ENCODE measurements around the gene FAM98C.
"Not testable (repeated sequence)": the region's sequence is repeated elsewhere in the genome, so short reads cannot be mapped to it uniquely, and the experiment has no call there.

Gene FAM98C

DNA sequence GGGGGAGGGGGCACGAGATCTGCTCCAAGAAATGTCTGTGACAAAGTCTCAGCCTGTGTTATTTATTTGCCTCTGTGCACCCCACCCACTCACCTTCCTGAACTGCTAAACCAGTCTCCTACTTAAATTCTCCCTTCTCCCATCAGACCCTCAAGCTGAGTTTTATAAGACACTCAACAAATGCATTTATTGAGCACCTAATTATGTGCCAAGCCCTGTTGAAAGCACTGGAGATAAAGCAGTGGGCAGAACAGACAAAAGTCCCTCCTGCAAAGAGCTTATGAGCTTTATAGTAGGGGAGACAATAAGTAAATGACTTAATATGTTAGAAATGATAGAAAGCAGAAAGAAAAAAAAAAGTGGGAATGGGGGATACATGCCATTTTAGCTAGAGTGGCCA, 3.4 kb upstream of the FAM98C start:
- no peak for DNase-seq

- no peak for DNase-seq
Observed at GRCh38 chr19:38400361-38400760, 2.5 kb upstream of the FAM98C start.

DNA sequence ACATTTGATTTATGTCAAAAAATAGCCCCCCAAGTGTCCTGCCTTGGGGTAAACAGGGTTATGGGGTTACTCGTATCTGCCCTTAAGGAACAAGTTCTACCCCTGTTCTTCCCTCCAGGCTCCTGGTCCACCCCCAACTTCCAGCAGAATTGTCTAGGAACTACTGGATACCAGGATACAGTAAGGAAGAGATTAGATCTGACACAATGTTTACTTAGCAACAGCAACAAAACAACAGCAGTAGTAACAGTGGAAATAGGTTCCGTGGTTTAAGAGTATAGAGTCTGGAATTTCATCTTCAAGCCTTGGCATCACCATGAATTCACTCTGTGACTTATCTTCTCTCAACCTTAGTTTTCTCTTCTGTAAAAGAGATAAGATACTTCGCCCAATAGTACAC, 1.7 kb upstream of the FAM98C start:
- no peak for DNase-seq

DNA sequence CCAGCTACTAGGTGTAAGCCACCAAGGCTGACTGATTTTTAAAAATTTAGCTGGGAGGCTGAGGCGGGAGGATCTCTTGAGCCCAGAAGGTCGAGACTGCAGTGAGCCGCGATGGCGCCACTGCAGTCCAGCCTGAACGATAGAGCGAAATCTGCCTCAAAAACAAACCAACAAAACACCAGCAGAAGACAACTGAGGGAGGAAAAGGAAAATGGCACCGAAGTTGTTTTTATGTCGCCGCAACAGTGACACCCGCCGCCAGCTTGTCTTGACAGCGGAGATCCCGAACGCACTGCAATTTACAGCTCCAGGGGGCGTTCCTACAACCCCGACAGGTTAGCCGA, 298 bp upstream of the FAM98C start:
- no peak for DNase-seq

DNA sequence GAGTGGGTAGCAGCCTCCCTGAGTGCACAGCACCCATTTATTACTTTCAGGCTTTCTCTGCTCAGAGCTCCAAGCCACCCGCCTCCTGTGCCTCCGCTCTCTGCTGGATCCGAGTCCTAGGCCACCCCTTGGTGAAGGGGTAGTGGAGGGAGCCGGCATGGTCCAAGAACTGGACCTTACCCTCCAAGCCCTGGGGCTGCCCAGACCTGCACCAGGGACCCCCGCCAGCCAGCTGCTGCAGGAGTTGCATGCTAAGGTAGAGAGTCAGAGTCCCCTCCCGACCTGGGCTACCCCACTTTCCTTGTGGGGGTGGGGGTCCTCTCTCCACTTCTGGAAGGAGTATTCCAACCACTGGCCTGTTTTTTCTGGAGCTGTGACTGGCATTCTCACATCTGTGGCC, 2.0 kb downstream of the FAM98C start:
- DNase-seq: no peak

DNA sequence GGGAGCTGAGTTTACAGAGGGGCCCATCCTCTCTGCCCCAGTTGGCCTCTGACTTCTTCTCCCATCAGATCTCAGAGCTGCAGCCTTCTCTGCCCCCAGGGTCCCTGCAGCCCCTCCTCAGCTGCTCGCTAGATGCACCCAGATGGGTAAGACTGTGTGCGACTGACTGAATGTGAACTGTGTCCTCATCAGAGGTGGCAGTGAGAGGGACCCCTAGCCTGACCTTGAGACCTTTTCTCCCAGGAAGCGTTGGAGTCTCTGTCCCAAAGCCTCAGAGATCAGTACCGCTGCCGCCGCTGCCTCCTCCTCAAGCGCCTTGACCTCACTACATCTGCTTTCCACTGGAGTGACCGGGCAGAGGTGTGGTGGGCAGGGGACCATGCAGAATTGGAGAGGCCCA, 2.4 kb downstream of the FAM98C start:
- DNase-seq: no peak

- no peak for DNase-seq
Observed at GRCh38 chr19:38409631-38410133, 6.8 kb downstream of the FAM98C start.

DNA sequence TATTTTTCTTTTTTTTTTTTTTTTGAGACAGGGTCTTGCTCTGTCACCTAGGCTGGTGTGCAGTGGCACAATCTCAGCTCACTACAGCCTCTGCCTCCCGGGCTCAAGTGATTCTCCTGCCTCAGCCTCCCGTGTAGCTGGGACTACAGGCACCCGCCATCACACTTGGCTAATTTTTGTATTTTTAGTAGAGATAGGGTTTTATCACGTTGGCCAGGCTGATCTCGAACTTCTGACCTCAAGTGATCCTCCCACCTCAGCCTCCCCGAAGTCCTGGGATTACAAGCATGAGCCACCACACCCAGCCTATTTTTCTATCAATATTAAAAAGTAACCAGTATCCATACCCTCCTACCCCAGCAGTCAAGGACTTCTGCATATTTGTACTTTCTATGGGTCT, 7.5 kb downstream of the FAM98C start:
- DNase-seq: not testable (repeated sequence)

DNA sequence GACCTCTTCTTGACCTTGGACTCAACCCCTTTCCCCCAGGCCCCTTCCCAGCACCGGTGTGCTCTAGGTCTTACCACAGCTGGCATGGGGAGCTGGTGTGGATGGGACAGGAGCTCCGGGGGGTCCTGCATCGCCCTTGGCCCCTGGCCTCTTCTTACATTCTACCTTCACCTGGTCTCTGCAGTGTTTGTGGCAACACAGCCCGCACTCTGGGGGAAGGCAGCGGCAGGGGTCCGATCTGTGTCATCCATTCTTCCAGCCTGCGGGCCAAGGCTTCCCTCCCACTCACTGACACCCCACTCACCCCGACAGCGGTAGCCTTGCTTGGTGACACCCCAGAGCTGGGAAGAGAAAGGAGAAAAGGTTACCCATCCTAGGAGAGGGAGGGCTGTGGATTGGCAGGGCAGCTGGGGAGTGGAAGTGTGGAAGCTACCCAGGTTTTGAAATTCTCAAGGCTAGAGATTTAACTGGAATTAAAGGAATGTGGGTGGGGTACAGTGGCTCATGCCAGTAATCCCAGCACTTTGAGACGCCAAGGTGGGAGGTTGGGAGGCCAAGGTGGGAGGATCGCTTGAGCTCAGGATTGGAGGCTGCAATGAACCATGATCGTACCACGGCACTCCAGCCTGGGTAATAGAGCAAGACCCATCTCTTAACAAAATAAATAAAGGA, 8.3 kb downstream of the FAM98C start:
- DNase-seq: no peak

- not testable (repeated sequence) for DNase-seq
Observed at GRCh38 chr19:38411898-38412297, 9.0 kb downstream of the FAM98C start.

DNA sequence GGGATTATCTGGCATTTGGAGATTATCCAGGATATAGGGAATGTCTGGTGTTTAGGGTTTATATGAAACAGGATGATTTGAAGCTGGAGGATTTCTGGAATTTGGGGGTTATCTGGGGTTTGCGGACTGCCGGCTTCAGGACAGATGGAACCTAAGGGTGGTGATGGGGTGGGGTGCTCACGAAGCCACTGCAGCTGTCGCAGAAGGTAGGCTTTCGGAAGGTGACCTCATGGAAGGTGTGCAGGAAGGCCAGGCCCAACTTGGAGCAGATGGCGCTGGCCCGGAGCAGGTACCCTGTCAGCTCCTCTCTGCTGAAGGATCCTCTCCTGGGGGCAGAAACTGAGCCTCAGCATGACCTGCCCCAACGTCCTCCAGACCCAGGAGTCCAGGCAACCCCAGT, 9.6 kb downstream of the FAM98C start:
- no peak for DNase-seq

DNA sequence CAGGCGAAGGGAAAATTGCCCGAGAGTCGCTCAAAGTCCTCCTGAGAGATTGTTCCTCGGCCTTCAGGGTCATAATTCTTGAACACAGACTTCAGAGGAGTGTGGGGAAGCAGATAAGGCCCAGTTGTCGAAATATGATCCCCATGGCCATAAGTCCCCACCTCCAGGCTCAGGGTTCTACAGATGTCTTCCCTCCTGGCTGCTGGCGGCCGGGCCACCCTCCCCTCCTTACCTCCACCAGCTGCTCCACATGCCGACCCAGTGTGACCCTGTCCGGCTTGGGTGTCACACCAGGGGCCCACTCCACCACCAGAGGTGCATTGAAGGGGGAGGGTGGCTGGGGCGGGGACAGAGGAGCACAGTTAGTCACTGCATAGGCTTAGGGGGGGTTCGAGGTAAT, 10.1 kb downstream of the FAM98C start:
- DNase-seq: no peak

DNA sequence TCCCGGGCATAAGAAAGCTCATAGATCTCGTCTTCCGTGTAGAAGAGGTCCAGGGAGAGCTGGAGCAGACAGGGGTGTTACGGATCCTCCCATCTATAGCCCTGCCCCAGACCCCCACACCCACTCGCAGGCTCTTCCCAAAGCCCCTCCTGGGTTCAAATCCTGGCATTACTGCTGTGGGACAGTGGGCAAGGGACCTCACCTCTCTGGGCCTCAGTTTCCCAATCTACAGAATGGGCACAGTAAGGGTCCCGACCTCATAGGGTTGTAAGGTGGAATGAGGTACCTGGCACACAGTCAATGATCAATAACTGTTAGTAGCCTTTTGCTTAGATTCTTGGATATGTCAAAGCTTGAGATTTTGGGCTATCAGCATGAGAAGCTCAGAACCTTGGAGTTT, 10.5 kb downstream of the FAM98C start:
- no peak for DNase-seq

GRCh38 chr19:38417146-38417543, 14.3 kb downstream of the FAM98C start:
- no peak for DNase-seq

GRCh38 chr19:38417544-38418506, 14.9 kb downstream of the FAM98C start:
- no peak for DNase-seq

GRCh38 chr19:38420935-38421334, 18.0 kb downstream of the FAM98C start:
- DNase-seq: no peak

GRCh38 chr19:38421856-38422255, 19.0 kb downstream of the FAM98C start:
- no peak for DNase-seq

- DNase-seq: no peak
Observed at GRCh38 chr19:38422438-38422837, 19.5 kb downstream of the FAM98C start.

- no peak for DNase-seq
Observed at GRCh38 chr19:38424272-38424671, 21.4 kb downstream of the FAM98C start.

- DNase-seq: no peak
Observed at GRCh38 chr19:38425222-38425809, 22.4 kb downstream of the FAM98C start.

DNA sequence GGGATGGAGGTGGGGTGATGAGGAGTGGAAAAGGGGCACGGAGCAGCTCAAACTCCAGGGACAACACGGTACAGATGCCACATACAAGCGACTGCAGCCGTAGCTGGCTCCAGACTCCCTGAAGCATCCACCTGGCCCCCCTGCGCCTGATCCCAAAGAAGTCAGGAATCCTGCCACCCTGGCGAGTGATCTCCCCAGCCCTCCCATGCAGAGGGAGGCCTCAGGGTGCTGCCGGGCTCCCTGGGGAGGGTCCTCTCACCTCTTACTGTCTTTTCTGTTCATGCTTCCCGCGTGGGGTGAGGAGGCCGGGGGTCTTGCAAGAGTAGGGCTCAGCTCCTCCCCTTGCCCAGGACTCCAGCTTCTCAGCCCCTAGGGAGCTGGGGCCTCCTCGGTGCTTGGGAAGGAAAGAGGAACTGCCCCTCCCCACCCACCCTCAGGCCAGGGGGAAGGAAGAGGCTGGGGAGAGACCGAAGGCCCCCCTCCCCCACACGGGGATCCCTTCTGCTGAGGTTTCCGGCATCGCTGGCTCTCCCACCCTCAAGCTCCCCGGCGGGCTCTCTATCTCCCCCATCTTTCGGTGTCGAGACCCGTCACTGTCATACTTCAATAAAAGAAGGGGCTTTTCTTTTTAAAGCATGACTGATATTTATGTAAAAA, 23.0 kb downstream of the FAM98C start, which contains the start of gene RASGRP4:
RASGRP4 (minus strand) TSS at position 410 of the 657 bp plus-strand sequence; CDS start at position 282, 128 bp downstream.
- no peak for DNase-seq

DNA sequence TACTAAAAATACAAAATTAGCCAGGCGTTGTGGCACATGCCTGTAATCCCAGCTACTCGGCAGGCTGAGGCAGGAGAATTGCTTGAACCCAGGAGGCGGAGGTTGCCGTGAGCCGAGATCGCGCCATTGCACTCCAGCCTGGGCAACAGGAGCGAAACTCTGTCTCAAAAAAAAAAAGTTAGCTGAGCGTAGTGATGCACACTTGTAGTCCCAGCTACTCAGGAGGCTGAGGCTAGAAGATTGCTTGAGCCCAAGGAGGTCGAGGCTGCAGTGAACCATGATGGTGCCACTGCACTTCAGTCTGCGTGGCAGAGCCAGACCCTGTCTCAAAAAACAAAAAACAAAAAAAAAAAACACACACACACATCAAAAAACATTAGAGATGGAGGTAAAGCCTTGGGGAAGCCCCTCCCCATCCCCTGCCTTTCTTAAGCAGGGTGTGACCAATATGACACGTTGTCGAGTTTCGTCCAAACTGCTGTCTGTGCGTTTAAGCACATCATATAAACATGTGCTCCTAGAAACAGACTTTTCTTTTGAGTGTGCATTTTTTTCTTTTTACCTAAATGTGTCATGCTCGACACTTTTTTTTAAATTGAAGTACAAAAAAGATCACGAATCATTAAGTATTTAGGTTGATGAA, 24.3 kb downstream of the FAM98C start:
- DNase-seq: not testable (repeated sequence)
